ENCODE data around the gene EXD3. TPM values are rescaled to one million over a fixed set of nuclear protein-coding genes. Genes with fewer than 3 reads are reported as not detected.
A peak's percentile ranks its signal among the peaks of the same experiment; 100 is the strongest.

The EXD3 gene
- polyA plus RNA-seq, 1 experiment = 4.0 TPM

GRCh38 chr9:137398561-137399468, 24.1 kb downstream of the EXD3 start:
- Histone ChIP-seq H3K27me3 (ENCODE audit: control insufficient read depth, insufficient read depth, low read length) (no peaks in the 10 kb centered on the region), H3K27ac (ENCODE audit: low read depth, low read length) (no peak overlapping the region), H3K9me3 (ENCODE audit: control insufficient read depth, insufficient read depth, low read length) (peaks cover 26% of the 10 kb centered on the region), H3K4me3 (ENCODE audit: low read depth, low read length) (no peak overlapping the region)
- TF ChIP-seq CTCF (IDR thresholded peaks at IDR 0.05; ENCODE audit: low read depth, low read length) = no peak
- CTCF ChIA-PET = no interaction called here
- POLR2A ChIA-PET = no interaction called here
- DNase-seq (ENCODE audit: low read depth, low spot score) = no peak

GRCh38 chr9:137397675-137398423, 25.1 kb downstream of the EXD3 start:
- ChIA-PET CTCF (interaction anchor here (0.8 kb wide), 1 partner anchor 25 kb away, joined by 3 read pairs; the partner anchor contains the start of gene EXD3), POLR2A (no interaction called here)
- Histone ChIP-seq H3K9me3 (ENCODE audit: control insufficient read depth, insufficient read depth, low read length) (peaks cover 26% of the 10 kb centered on the region), H3K27ac (ENCODE audit: low read depth, low read length) (no peak overlapping the region), H3K4me3 (ENCODE audit: low read depth, low read length) (no peak overlapping the region), H3K27me3 (ENCODE audit: control insufficient read depth, insufficient read depth, low read length) (no peaks in the 10 kb centered on the region)
- no peak for TF ChIP-seq CTCF (IDR thresholded peaks at IDR 0.05; ENCODE audit: low read depth, low read length)
- no peak for DNase-seq (ENCODE audit: low read depth, low spot score)

DNA sequence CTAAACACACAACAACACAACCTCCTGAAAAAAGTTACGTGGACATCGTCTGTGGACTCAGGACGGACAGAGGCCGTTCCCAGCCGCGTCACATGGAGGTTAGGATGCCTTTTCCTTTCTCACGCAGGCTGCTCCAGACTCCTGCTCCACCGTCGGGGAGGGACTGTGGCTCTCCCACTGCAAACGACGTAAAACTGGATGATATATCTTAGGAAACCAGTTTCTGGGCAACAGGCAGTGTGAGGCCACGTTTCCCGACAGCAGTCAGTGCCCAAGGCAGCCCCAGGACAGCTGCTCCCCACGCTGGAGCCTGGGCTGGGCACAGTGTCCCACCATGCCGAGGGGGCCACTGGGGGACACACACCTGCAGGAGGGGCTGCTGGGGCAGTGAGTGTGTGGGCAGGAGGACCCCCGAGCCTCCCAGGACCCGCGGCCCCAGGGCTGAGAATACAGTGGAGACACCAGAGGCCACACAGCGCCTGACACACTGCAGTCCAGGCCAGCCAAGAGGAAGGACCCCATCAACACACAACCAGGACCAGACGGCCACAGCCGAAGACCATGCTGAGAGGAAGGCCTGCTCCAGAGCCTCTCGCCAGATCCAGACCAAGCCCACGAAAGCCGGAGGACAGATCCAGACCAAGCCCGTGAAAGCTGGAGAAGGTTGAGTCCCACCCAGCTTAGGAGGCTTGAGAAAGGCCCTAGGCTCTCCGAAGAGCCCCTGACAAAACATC, 26.2 kb downstream of the EXD3 start:
- POLR2A ChIA-PET = interaction anchor here (0.7 to 1.3 kb wide), 3 partner anchors 12 to 156 kb away, joined by 3 to 7 read pairs (median 3); partner anchors contain the start of genes NRARP and TUBB4B

GRCh38 chr9:137396227-137396626, 26.7 kb downstream of the EXD3 start:
- POLR2A ChIA-PET = interaction anchor here (0.7 to 1.3 kb wide), 3 partner anchors 12 to 155 kb away, joined by 3 to 7 read pairs (median 3); partner anchors contain the start of genes NRARP and TUBB4B
- H3K4me3 ChIP-seq (ENCODE audit: low read depth, low read length) = no peak overlapping the region

More for the DNA sequence above, 26.2 kb downstream of the EXD3 start:
- DNase-seq (ENCODE audit: low read depth, low spot score) = no peak
- H3K4me3 ChIP-seq (ENCODE audit: low read depth, low read length) = no peak overlapping the region
- peak overlapping the region; percentile 52 for H3K27ac ChIP-seq (ENCODE audit: low read depth, low read length)
- CTCF ChIA-PET = interaction anchor here (0.8 kb wide), 1 partner anchor 26 kb away, joined by 4 read pairs; the partner anchor contains the start of genes EXD3 and NOXA1
- H3K9me3 ChIP-seq (ENCODE audit: control insufficient read depth, insufficient read depth, low read length) = peaks cover 26% of the 10 kb centered on the region
- H3K27me3 ChIP-seq (ENCODE audit: control insufficient read depth, insufficient read depth, low read length) = no peaks in the 10 kb centered on the region
- TF ChIP-seq CTCF (IDR thresholded peaks at IDR 0.05; ENCODE audit: low read depth, low read length) = no peak

More at GRCh38 chr9:137396227-137396626, 26.7 kb downstream of the EXD3 start:
- Histone ChIP-seq H3K27ac (ENCODE audit: low read depth, low read length) (peak overlapping the region; percentile 52), H3K9me3 (ENCODE audit: control insufficient read depth, insufficient read depth, low read length) (peaks cover 23% of the 10 kb centered on the region), H3K27me3 (ENCODE audit: control insufficient read depth, insufficient read depth, low read length) (no peaks in the 10 kb centered on the region)
- no peak for TF ChIP-seq CTCF (IDR thresholded peaks at IDR 0.05; ENCODE audit: low read depth, low read length)
- CTCF ChIA-PET = interaction anchor here (0.8 kb wide), 1 partner anchor 26 kb away, joined by 4 read pairs; the partner anchor contains the start of genes EXD3 and NOXA1
- DNase-seq (ENCODE audit: low read depth, low spot score) = peak; percentile 72
